ENCODE results near the gene C6. TPM values are rescaled to one million over a fixed set of nuclear protein-coding genes. Genes with fewer than 3 reads are reported as not detected.

The C6 gene
- total and polyA plus RNA-seq, 2 donors (not counting 1 experiment from before 2014, with no cell fraction given): 0.07 TPM; not detected in 1

DNA sequence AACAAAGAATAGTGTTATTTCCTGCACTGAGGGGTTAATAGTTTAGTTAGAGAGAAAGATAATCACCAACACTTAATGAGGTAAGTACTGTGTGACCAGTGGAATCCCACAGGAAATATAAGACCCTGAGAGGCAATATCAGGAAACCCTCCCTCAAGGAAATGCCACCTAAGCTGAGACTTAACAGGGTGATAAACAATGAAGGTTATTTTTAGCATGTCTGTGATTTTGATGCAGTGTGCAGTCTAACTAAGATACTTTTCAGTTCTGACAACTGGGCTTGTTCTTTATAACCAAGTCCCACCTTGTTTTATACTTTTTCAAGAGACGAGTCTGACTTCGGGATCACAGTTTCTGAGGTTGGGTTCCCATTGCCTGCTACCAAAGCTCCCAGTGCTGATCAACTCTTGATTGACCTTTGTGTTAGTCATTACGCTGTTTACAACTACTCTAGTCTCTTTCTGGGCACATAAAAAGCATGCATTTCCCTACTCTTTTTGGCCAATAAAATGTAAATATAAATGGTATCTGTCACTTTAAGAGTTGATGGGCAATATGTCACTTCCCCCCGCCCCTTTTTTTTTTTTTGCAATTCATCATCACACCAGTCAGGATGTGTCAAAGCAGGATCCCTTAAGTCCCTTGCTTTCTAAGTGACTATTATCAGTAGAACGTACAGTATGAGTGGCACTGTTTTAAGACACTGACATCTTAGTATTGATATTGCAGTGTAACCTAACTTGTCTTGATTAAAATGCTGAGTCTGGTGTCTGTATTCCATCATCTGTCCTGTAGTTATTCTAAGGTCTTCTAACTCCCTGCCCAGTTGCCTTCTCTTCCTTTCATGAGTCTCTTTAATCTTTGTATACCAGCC, 31.4 kb downstream of the C6 start:
- TF ChIP-seq CTCF (conservative IDR thresholded peaks at IDR 0.05 in 1 of 2, IDR thresholded peaks at IDR 0.05 in 1 of 2; ENCODE audit: low read depth in 1 of 2, low read length in 2 of 2) (no peak), EZH2 (IDR thresholded peaks at IDR 0.05; ENCODE audit: low read length, missing control alignments) (no peak)
- Histone ChIP-seq H3K4me1 (ENCODE audit: control insufficient read depth, extremely low read depth, insufficient read depth, low read length) (no peaks in the 10 kb centered on the region), H3K9me3 (ENCODE audit: control insufficient read depth, insufficient read depth, low read depth, low read length) (no peaks in the 10 kb centered on the region), H3K27me3 (ENCODE audit: control insufficient read depth, insufficient read depth, low read length) (no peaks in the 10 kb centered on the region), H3K9ac (ENCODE audit: insufficient read depth, low read length) (no peak overlapping the region), H3K4me3 (replicated peaks in 1 of 4; ENCODE audit: control extremely low read depth in 1 of 4, insufficient read depth in 1 of 4, low read depth in 3 of 4, low read length in 4 of 4) (no peak overlapping the region), H2AFZ (ENCODE audit: low read length) (no peak overlapping the region), H3K27ac (ENCODE audit: insufficient read depth, low read length) (no peak overlapping the region), H3K36me3 (ENCODE audit: control insufficient read depth, insufficient read depth, low read length) (no peaks in the 10 kb centered on the region), H3K79me2 (ENCODE audit: control insufficient read depth, insufficient read depth, low read length) (no peaks in the 10 kb centered on the region), H4K20me1 (ENCODE audit: control insufficient read depth, extremely low read depth, insufficient read depth, low read length) (no peaks in the 10 kb centered on the region), H3K4me2 (ENCODE audit: extremely low read depth, insufficient read depth, low read length) (no peak overlapping the region)
- DNase-seq (ENCODE audit: low read depth in 2 of 2): no peak

DNA sequence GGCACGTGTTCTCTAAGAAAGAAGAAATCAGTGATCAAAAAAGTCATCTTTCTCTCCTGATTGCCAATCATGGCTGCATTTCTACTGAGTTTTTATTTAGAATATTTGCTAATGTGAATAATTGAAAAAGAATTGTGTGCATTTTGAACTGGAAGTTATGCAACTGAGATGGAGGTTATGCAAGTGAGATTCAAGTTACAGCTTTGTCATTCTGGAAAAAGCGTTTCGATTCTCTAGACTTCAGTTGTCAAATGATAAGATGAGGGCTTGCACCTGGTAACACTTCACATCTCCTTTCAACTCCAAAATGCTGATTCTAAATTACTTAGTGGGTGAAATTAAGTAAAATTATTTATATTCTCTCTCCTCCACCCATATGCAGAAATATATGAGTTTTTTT, 36.4 kb downstream of the C6 start:
- Histone ChIP-seq H3K27me3 (ENCODE audit: control insufficient read depth, insufficient read depth, low read length) (no peaks in the 10 kb centered on the region), H2AFZ (ENCODE audit: low read length) (no peak overlapping the region), H3K36me3 (ENCODE audit: control insufficient read depth, insufficient read depth, low read length) (no peaks in the 10 kb centered on the region), H3K27ac (ENCODE audit: insufficient read depth, low read length) (no peak overlapping the region), H3K4me1 (ENCODE audit: control insufficient read depth, extremely low read depth, insufficient read depth, low read length) (no peaks in the 10 kb centered on the region), H3K79me2 (ENCODE audit: control insufficient read depth, insufficient read depth, low read length) (no peaks in the 10 kb centered on the region), H3K9ac (ENCODE audit: insufficient read depth, low read length) (no peak overlapping the region), H3K4me3 (replicated peaks in 1 of 4; ENCODE audit: control extremely low read depth in 1 of 4, insufficient read depth in 1 of 4, low read depth in 3 of 4, low read length in 4 of 4) (no peak overlapping the region), H3K9me3 (ENCODE audit: control insufficient read depth, insufficient read depth, low read depth, low read length) (no peaks in the 10 kb centered on the region), H4K20me1 (ENCODE audit: control insufficient read depth, extremely low read depth, insufficient read depth, low read length) (no peaks in the 10 kb centered on the region), H3K4me2 (ENCODE audit: extremely low read depth, insufficient read depth, low read length) (no peak overlapping the region)
- peak; percentile 14 to 83 for DNase-seq (ENCODE audit: low read depth in 2 of 2)
- TF ChIP-seq EZH2 (IDR thresholded peaks at IDR 0.05; ENCODE audit: low read length, missing control alignments) (no peak), CTCF (conservative IDR thresholded peaks at IDR 0.05 in 1 of 2, IDR thresholded peaks at IDR 0.05 in 1 of 2; ENCODE audit: low read depth in 1 of 2, low read length in 2 of 2) (no peak)

DNA sequence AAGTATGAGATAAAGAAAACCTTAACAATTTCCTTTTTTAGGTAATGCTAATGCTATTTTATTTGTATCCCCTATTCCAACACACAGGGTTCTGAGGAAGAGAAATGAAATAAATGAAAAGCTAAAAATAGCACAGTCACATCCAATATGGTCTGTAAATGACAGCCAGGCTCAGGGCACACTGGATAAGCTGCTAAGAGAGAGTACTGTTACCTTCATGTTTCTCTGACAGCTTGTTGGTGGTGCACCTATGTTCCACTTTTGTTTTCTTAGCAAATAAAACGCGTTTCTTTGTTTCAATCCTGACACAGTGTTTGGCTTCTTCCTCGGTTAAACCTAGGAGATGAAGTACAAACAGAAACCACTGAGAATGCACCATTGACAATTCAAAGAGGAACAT, 41.3 kb downstream of the C6 start:
- Histone ChIP-seq H3K9me3 (ENCODE audit: control insufficient read depth, insufficient read depth, low read depth, low read length) (no peaks in the 10 kb centered on the region), H3K79me2 (ENCODE audit: control insufficient read depth, insufficient read depth, low read length) (no peaks in the 10 kb centered on the region), H3K27ac (ENCODE audit: insufficient read depth, low read length) (no peak overlapping the region), H3K36me3 (ENCODE audit: control insufficient read depth, insufficient read depth, low read length) (no peaks in the 10 kb centered on the region), H3K4me1 (ENCODE audit: control insufficient read depth, extremely low read depth, insufficient read depth, low read length) (no peaks in the 10 kb centered on the region), H2AFZ (ENCODE audit: low read length) (no peak overlapping the region), H3K27me3 (ENCODE audit: control insufficient read depth, insufficient read depth, low read length) (no peaks in the 10 kb centered on the region), H3K9ac (ENCODE audit: insufficient read depth, low read length) (no peak overlapping the region), H4K20me1 (ENCODE audit: control insufficient read depth, extremely low read depth, insufficient read depth, low read length) (no peaks in the 10 kb centered on the region), H3K4me3 (replicated peaks in 1 of 4; ENCODE audit: control extremely low read depth in 1 of 4, insufficient read depth in 1 of 4, low read depth in 3 of 4, low read length in 4 of 4) (no peak overlapping the region), H3K4me2 (ENCODE audit: extremely low read depth, insufficient read depth, low read length) (no peak overlapping the region)
- DNase-seq (ENCODE audit: low read depth in 2 of 2): no peak
- TF ChIP-seq CTCF (conservative IDR thresholded peaks at IDR 0.05 in 1 of 2, IDR thresholded peaks at IDR 0.05 in 1 of 2; ENCODE audit: low read depth in 1 of 2, low read length in 2 of 2) (no peak), EZH2 (IDR thresholded peaks at IDR 0.05; ENCODE audit: low read length, missing control alignments) (no peak)

Data from fibroblast of lung (primary cell).